ENCODE data around the gene CCDC87. TPM values are rescaled to one million over a fixed set of nuclear protein-coding genes. Genes with fewer than 3 reads are reported as not detected.

Gene CCDC87
- total and polyA plus RNA-seq, 2 donors (not counting 3 experiments of a cell fraction or from before 2014, with no cell fraction given): 0.06 to 0.22 TPM

DNA sequence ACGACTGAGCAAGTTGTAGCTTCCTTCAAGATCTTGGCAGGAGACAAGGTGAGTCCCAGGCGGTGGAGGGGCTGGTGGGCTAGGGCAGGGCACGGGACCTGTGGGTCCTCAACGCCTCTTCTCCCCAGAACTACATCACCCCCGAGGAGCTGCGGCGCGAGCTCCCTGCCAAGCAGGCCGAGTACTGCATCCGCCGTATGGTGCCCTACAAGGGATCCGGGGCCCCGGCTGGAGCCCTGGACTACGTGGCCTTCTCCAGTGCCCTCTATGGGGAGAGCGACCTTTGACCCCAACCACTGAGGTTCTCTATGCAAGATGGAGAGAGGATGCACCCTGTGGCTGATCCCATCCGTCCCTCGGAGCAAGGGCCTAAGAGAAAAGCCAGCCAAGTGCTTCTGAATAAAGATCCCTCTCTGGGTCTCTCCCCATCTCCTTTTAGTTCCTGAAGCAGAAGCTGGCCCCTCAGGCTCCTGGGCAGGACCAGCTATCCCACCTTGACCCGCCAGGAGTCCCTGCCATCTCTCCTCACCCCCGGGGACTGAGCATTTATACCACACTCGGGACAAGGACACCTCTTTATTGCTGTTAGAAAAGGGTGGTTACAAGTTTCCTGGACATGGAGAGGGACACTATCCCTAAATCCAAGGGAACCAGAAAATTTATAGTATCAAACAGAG lies 29.8 kb downstream of the CCDC87 start:
- H4K20me1 ChIP-seq (replicated peaks; ENCODE audit: control insufficient read depth, extremely low read depth, insufficient read depth, low read length): no peaks in the 10 kb centered on the region
- TF ChIP-seq POLR2A (IDR thresholded peaks at IDR 0.05; ENCODE audit: low read depth, low read length) (no peak), GATA2 (IDR thresholded peaks at IDR 0.05; ENCODE audit: insufficient read depth, insufficient read length, low read depth, low read length) (no peak), FOS (IDR thresholded peaks at IDR 0.05; ENCODE audit: borderline replicate concordance, insufficient read depth, low read length) (no peak), POLR2AphosphoS5 (IDR thresholded peaks at IDR 0.05; ENCODE audit: insufficient read depth, low read depth, low read length) (no peak), EZH2 (IDR thresholded peaks at IDR 0.05; ENCODE audit: borderline replicate concordance, low read depth, low read length, severe bottlenecking) (no peak), MYC (IDR thresholded peaks at IDR 0.05; ENCODE audit: low read depth, low read length) (no peak), JUN (IDR thresholded peaks at IDR 0.05; ENCODE audit: borderline replicate concordance, insufficient read depth, insufficient read length, low read depth) (no peak)
- TF ChIP-seq, protein P1, sequence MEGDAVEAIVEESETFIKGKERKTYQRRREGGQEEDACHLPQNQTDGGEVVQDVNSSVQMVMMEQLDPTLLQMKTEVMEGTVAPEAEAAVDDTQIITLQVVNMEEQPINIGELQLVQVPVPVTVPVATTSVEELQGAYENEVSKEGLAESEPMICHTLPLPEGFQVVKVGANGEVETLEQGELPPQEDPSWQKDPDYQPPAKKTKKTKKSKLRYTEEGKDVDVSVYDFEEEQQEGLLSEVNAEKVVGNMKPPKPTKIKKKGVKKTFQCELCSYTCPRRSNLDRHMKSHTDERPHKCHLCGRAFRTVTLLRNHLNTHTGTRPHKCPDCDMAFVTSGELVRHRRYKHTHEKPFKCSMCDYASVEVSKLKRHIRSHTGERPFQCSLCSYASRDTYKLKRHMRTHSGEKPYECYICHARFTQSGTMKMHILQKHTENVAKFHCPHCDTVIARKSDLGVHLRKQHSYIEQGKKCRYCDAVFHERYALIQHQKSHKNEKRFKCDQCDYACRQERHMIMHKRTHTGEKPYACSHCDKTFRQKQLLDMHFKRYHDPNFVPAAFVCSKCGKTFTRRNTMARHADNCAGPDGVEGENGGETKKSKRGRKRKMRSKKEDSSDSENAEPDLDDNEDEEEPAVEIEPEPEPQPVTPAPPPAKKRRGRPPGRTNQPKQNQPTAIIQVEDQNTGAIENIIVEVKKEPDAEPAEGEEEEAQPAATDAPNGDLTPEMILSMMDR (IDR thresholded peaks at IDR 0.05; ENCODE audit: extremely low read depth in 1 of 2, insufficient read depth in 1 of 2, low read depth in 1 of 2, low read length in 2 of 2): no peak
- TF ChIP-seq, protein P2, sequence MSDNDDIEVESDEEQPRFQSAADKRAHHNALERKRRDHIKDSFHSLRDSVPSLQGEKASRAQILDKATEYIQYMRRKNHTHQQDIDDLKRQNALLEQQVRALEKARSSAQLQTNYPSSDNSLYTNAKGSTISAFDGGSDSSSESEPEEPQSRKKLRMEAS (IDR thresholded peaks at IDR 0.05; ENCODE audit: insufficient read depth, insufficient read length): no peak
- FAIRE-seq (no peak), DNase-seq (ENCODE audit: low read depth, low spot score) (no peak)
- no peaks in the 10 kb centered on the region for H3K9me3 ChIP-seq (replicated peaks; ENCODE audit: control insufficient read depth, insufficient read depth, low read length)
- dilution Hi-C loops (cut with MboI; ENCODE audit: extremely low pct_ligation_motif_present, low sequenced_read_pairs) (no loop called here), intact Hi-C loops (cut with micrococcal nuclease) (no loop called here)
- H2AFZ ChIP-seq (ENCODE audit: low read depth, low read length): no peak overlapping the region
- peaks cover 2% of the 10 kb centered on the region for H3K4me1 ChIP-seq (ENCODE audit: control insufficient read depth, extremely low read depth, insufficient read depth, low read length)
- H3K9ac ChIP-seq (replicated peaks; ENCODE audit: extremely low read depth, insufficient read depth, low read length): no peak overlapping the region
- H3K9me1 ChIP-seq (replicated peaks; ENCODE audit: control insufficient read depth, extremely low read depth, insufficient read depth, low read length): no peaks in the 10 kb centered on the region
- H3K4me2 ChIP-seq (ENCODE audit: insufficient read depth, low read length): no peak overlapping the region
- CTCF ChIA-PET: interaction anchor here (1.1 to 2.7 kb wide), 4 partner anchors 15 to 115 kb away, joined by 3 to 13 read pairs (median 6); partner anchors contain the start of genes CCDC87, CCS, RBM4 and RBM4B
- no peaks in the 10 kb centered on the region for H3K79me2 ChIP-seq (ENCODE audit: control insufficient read depth, insufficient read depth, low read length)
- H3K36me3 ChIP-seq (ENCODE audit: control insufficient read depth in 2 of 2, extremely low read depth in 1 of 2, insufficient read depth in 2 of 2, low read length in 2 of 2): no peaks in the 10 kb centered on the region
- H3K4me3 ChIP-seq (replicated peaks in 1 of 3; ENCODE audit: insufficient read depth in 1 of 3, low read depth in 1 of 3, low read length in 3 of 3): no peak overlapping the region
- POLR2A ChIA-PET: no interaction called here
- no peak overlapping the region for H3K27ac ChIP-seq (ENCODE audit: insufficient read depth, low read depth, low read length)
- peaks cover 5% of the 10 kb centered on the region in 2 experiments for H3K27me3 ChIP-seq (ENCODE audit: control insufficient read depth in 2 of 2, insufficient read depth in 2 of 2, low read length in 2 of 2)
- BruUV-seq (replicated peaks): no TSS peak
